Fibroblast of lung (primary cell): ENCODE measurements around the gene CDHR4.
"Not testable (repeated sequence)": the region's sequence is repeated elsewhere in the genome, so short reads cannot be mapped to it uniquely, and the experiment has no call there.

Source experiments
- CTCF ChIP-seq, 2 donors: IDR thresholded peaks in 1 of 2; conservative IDR thresholded peaks in 1 of 2; 1 replicate in 1 of 2; 2 replicates in 1 of 2; pipeline ENCODE4 v1.5.1; 2011 to 2012; ENCODE audit warnings: low read length in 2 of 2, control low read depth in 1 of 2, inconsistent platforms in 1 of 2, low read depth in 1 of 2, mild to moderate bottlenecking in 1 of 2
- EZH2 ChIP-seq: IDR thresholded peaks from 2 replicates; pipeline ENCODE4 v1.5.1; 2012; ENCODE audit warnings: low read length, control low read depth, mild to moderate bottlenecking; ENCODE audit errors: missing control alignments

GRCh38 chr3:49748874-49749273 lies 50.8 kb downstream of the CDHR4 start:
- not testable (repeated sequence) for TF ChIP-seq CTCF (conservative IDR thresholded peaks at IDR 0.05 in 1 of 2, IDR thresholded peaks at IDR 0.05 in 1 of 2; ENCODE audit: low read depth in 1 of 2, low read length in 2 of 2); EZH2
